Stimulated activated CD8-positive, alpha-beta memory T cell treated with anti-CD3 and anti-CD28 coated beads, Interleukin-12 subunit alpha, Interleukin-12 subunit beta, amount 100 ng/mL, for 1 hour (primary cell): ENCODE measurements around the gene SYTL5.

Experiments
- DNase-seq: peaks from one replicate; pipeline ENCODE4 v3.0.0-alpha.2; 2020; ENCODE audit warnings: low read depth

SYTL5 gene

GRCh38 chrX:38028300-38028699 is 21.9 kb downstream of the SYTL5 start:
- no peak for DNase-seq

- no peak for DNase-seq
These were observed 30.1 kb downstream of the SYTL5 start for GRCh38 chrX:38036466-38036865.

GRCh38 chrX:38038501-38038900 is 32.1 kb downstream of the SYTL5 start:
- DNase-seq: no peak

GRCh38 chrX:38041237-38041636 is 34.9 kb downstream of the SYTL5 start:
- DNase-seq: no peak

- no peak for DNase-seq
These were observed 38.3 kb downstream of the SYTL5 start for GRCh38 chrX:38044701-38045100.

- no peak for DNase-seq
These were observed 39.3 kb downstream of the SYTL5 start for GRCh38 chrX:38045538-38046096.

GRCh38 chrX:38048886-38049285 is 42.5 kb downstream of the SYTL5 start:
- DNase-seq: no peak

- no peak for DNase-seq
These were observed 44.5 kb downstream of the SYTL5 start for GRCh38 chrX:38050806-38051205.

- DNase-seq: no peak
These were observed 45.7 kb downstream of the SYTL5 start for GRCh38 chrX:38052096-38052495.

GRCh38 chrX:38055170-38055847 is 49.0 kb downstream of the SYTL5 start:
- no peak for DNase-seq

- no peak for DNase-seq
These were observed 54.1 kb downstream of the SYTL5 start for GRCh38 chrX:38060331-38060878.

GRCh38 chrX:38061335-38061734 is 55.0 kb downstream of the SYTL5 start:
- DNase-seq: no peak

- no peak for DNase-seq
These were observed 60.6 kb downstream of the SYTL5 start for GRCh38 chrX:38066934-38067333.

GRCh38 chrX:38069273-38069672 is 62.9 kb downstream of the SYTL5 start:
- no peak for DNase-seq

GRCh38 chrX:38069991-38070390 is 63.6 kb downstream of the SYTL5 start:
- no peak for DNase-seq

GRCh38 chrX:38079463-38079862 is 73.1 kb downstream of the SYTL5 start:
- no peak for DNase-seq

GRCh38 chrX:38080808-38081207 is 74.5 kb downstream of the SYTL5 start:
- no peak for DNase-seq

GRCh38 chrX:38081909-38082308 is 75.6 kb downstream of the SYTL5 start:
- no peak for DNase-seq

GRCh38 chrX:38082309-38082708 is 76.0 kb downstream of the SYTL5 start:
- no peak for DNase-seq

- no peak for DNase-seq
These were observed 79.5 kb downstream of the SYTL5 start for GRCh38 chrX:38085813-38086212.

- DNase-seq: no peak
These were observed 80.3 kb downstream of the SYTL5 start for GRCh38 chrX:38086451-38087215.

GRCh38 chrX:38087594-38087993 is 81.2 kb downstream of the SYTL5 start:
- DNase-seq: no peak
